Lower lobe of right lung (tissue), 2 donors: ENCODE data around the gene ELMO2. TPM values are rescaled to one million over a fixed set of nuclear protein-coding genes. Genes with fewer than 3 reads are reported as not detected.

Source experiments
- ATAC-seq, 2 donors: fragments of 200-7000 bp; cut with Tn5 transposase; one replicate each; pipeline ENCODE4 v1.9.1; 2020 to 2022; ENCODE audit warnings: mild to moderate bottlenecking in 2 of 2, moderate library complexity in 2 of 2
- DNase-seq: peaks from one replicate; pipeline ENCODE4 v3.0.0-alpha.2; 2020
- H3K27ac ChIP-seq: fragments of 200-600 bp; one replicate; pipeline ENCODE4 v1.8.0; 2022
- H3K27me3 ChIP-seq: fragments of 200-600 bp; one replicate; pipeline ENCODE4 v1.8.0; 2022; ENCODE audit warnings: low read depth
- H3K36me3 ChIP-seq: fragments of 200-600 bp; one replicate; pipeline ENCODE4 v1.8.0; 2022; ENCODE audit warnings: mild to moderate bottlenecking
- H3K4me1 ChIP-seq: fragments of 200-600 bp; one replicate; pipeline ENCODE4 v1.8.0; 2022
- H3K4me3 ChIP-seq: fragments of 200-600 bp; one replicate; pipeline ENCODE4 v1.8.0; 2022; ENCODE audit warnings: mild to moderate bottlenecking
- H3K9me3 ChIP-seq: fragments of 200-600 bp; one replicate; pipeline ENCODE4 v1.8.0; 2022
- CTCF ChIP-seq: fragments of 200-600 bp; IDR thresholded peaks from one replicate; pipeline ENCODE4 v1.8.0; 2022; ENCODE audit warnings: antibody characterized with exemption, mild to moderate bottlenecking
- intact Hi-C: fragments of 100-400 bp; cut with DNase I; formaldehyde crosslinking; loops from one replicate; pipeline ENCODE4 v1.11.0; 2022
- total RNA-seq: library from RNA; stranded (reverse); fragmentation: NEBNext Ultra II Directional; extraction: Animal tissue kit (Norgen Biotek cat#: 25700); gene quantifications from one replicate; pipeline ENCODE4 v1.2.1, GENCODE V29; 2021
- donor health status: DM: no; HTN: yes; CAD: no; lungs with severe emphysema.

ELMO2 gene
- total RNA-seq, 1 donor from 2014 or later = 61.9 TPM

GRCh38 chr20:46343975-46344357, 62.4 kb downstream of the ELMO2 start:
- Histone ChIP-seq H3K27ac (no peak overlapping the region), H3K4me3 (no peak overlapping the region), H3K9me3 (no peaks in the 10 kb centered on the region), H3K4me1 (peaks cover 15% of the 10 kb centered on the region), H3K27me3 (peaks cover 37% of the 10 kb centered on the region), H3K36me3 (peaks cover 12% of the 10 kb centered on the region)
- DNase-seq (no peak), ATAC-seq (no peak)
- TF ChIP-seq CTCF = no peak
- intact Hi-C loops = no loop called here

GRCh38 chr20:46343348-46343974, 63.0 kb downstream of the ELMO2 start:
- intact Hi-C loops = no loop called here
- ATAC-seq (peak; percentile 19 to 31), DNase-seq (no peak)
- H3K27ac ChIP-seq = no peak overlapping the region
- peaks cover 42% of the 10 kb centered on the region for H3K27me3 ChIP-seq
- H3K36me3 ChIP-seq = peaks cover 12% of the 10 kb centered on the region
- H3K4me1 ChIP-seq = peaks cover 15% of the 10 kb centered on the region
- TF ChIP-seq CTCF = no peak
- H3K4me3 ChIP-seq = peak overlapping the region; percentile 3
- H3K9me3 ChIP-seq = no peaks in the 10 kb centered on the region

- H3K27ac ChIP-seq = no peak overlapping the region
- peaks cover 15% of the 10 kb centered on the region for H3K4me1 ChIP-seq
- intact Hi-C loops = no loop called here
- no peaks in the 10 kb centered on the region for H3K9me3 ChIP-seq
- DNase-seq (no peak), ATAC-seq (no peak)
- peaks cover 7% of the 10 kb centered on the region for H3K36me3 ChIP-seq
- peaks cover 50% of the 10 kb centered on the region for H3K27me3 ChIP-seq
- TF ChIP-seq CTCF = no peak
- peak overlapping the region; percentile 3 for H3K4me3 ChIP-seq
These were observed 63.7 kb downstream of the ELMO2 start for GRCh38 chr20:46342451-46343347.

GRCh38 chr20:46342010-46342378, 64.4 kb downstream of the ELMO2 start:
- H3K36me3 ChIP-seq = peaks cover 4% of the 10 kb centered on the region
- no peak for TF ChIP-seq CTCF
- ATAC-seq (no peak), DNase-seq (no peak)
- no peak overlapping the region for H3K4me3 ChIP-seq
- no peaks in the 10 kb centered on the region for H3K9me3 ChIP-seq
- intact Hi-C loops = no loop called here
- no peak overlapping the region for H3K27ac ChIP-seq
- H3K27me3 ChIP-seq = peaks cover 57% of the 10 kb centered on the region
- peaks cover 15% of the 10 kb centered on the region for H3K4me1 ChIP-seq

GRCh38 chr20:46341074-46342009, 65.1 kb downstream of the ELMO2 start:
- Histone ChIP-seq H3K4me3 (no peak overlapping the region), H3K27ac (no peak overlapping the region), H3K36me3 (peaks cover 1% of the 10 kb centered on the region), H3K4me1 (peaks cover 15% of the 10 kb centered on the region), H3K9me3 (no peaks in the 10 kb centered on the region), H3K27me3 (peaks cover 63% of the 10 kb centered on the region)
- DNase-seq (no peak), ATAC-seq (peak in 1 of 2 donors; percentile 9)
- intact Hi-C loops = no loop called here
- TF ChIP-seq CTCF = no peak
